GM21825 (cell line): ENCODE data around the gene SLC43A3.

Experiments
- ATAC-seq: cut with Tn5 transposase; IDR thresholded peaks from one replicate; pipeline ENCODE4 v1.9.1; 2021; ENCODE audit warnings: mild to moderate bottlenecking, moderate library complexity; ENCODE audit not compliant: unreplicated experiment

The SLC43A3 gene

DNA sequence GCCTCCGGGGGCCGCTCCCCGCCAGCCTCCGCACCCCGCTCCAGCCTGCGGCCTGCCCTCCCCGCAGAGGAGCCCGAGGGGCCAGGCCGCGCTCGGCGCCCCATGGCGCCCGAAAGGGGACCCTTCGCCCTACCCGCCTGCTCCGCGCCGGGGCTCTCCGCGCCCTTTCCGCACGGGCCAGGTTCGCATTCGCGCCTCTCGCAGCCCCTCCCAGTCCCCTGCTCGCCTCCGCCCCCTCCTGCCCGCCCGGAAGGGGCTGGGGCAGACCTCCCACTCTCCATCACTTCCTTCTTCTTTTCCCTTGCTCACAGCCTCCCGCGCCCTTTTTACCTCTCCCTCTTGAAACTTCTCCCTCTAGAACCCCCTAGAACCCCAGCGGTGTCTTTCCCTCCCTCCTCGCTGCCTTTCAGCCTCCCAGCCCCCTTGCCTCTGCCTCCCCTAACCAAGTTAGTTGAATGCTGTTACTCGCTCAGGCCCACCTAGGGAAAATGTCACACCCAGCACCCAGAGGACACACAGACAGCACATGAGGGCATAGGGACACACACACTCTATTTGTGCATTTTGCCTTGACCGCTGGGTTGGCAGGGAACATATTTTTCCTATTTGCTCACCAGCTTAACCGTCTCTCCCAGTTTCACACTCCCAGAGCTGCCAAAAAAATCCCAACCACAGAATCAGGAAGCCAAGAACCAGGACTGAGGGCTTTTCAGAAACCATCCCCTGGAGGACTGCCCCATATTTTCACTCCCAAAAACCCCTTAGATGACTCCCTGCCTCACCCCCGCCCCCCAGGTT lies at the start of gene SLC43A3:
SLC43A3 (minus strand) TSS at position 193 of the 798 bp plus-strand sequence. CDS start 949 bp downstream, outside the sequence.
- ATAC-seq: peak; percentile 57

DNA sequence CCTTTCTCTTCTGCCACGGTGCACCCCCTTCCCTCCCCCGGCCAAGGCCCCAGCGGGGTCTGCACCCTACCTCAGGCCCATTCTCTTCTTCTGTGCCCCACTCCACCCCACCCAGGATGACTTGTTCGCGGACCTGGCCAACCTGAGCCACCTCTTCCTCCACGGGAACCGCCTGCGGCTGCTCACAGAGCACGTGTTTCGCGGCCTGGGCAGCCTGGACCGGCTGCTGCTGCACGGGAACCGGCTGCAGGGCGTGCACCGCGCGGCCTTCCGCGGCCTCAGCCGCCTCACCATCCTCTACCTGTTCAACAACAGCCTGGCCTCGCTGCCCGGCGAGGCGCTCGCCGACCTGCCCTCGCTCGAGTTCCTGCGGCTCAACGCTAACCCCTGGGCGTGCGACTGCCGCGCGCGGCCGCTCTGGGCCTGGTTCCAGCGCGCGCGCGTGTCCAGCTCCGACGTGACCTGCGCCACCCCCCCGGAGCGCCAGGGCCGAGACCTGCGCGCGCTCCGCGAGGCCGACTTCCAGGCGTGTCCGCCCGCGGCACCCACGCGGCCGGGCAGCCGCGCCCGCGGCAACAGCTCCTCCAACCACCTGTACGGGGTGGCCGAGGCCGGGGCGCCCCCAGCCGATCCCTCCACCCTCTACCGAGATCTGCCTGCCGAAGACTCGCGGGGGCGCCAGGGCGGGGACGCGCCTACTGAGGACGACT lies 49.3 kb upstream of the SLC43A3 start:
- no peak for ATAC-seq

DNA sequence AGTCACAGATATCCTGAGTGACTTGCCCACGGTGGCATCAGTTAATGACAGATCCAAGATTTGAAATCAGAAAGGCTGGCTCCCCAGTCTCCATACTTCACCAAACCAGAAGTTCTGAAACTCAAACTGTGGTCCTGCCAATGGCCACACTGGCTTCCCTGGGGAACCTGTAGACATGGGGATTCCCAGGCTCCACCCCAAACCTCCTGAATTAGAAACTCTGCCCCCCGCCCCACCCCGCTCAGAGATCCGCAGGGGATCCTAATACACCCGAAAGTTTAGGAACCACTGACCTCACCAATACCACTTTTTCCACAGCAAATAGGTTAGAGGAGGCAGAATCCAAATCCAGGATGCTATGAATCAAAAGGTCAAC lies 48.7 kb upstream of the SLC43A3 start:
- ATAC-seq: no peak

DNA sequence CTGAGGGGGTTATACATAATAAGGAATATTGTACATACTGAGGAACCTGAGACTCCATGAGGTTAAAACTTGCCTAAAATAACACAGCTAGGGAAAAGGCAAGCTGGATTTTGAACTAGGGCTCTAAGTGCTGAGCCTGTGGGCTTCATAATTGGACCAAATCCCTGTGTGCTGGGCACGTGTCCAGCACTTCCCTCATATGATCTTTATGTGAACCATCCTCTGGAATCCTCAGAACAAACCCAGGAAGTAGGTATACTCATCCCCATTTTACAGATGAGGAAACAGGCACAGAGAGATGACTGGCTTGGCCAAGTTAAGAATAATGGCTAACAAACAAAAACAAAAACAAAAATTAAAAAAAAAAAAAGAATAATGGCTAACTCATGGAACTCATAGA lies 48.3 kb upstream of the SLC43A3 start:
- no peak for ATAC-seq

DNA sequence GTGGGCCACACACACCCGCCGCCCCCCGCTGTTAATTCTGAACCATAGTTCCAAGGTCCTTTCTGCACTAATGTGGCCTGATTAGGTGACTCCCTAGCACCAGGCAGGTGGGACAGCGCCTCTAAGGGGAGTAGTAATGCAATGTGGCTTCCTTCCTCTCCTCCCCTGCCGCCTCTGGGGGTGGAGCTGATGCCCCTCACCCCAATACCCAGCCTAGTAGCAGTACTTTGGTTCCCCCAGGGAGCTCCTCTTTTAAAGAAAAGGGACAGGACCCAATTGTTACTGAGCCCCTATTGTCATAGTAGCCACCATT lies 47.8 kb upstream of the SLC43A3 start:
- ATAC-seq: no peak

DNA sequence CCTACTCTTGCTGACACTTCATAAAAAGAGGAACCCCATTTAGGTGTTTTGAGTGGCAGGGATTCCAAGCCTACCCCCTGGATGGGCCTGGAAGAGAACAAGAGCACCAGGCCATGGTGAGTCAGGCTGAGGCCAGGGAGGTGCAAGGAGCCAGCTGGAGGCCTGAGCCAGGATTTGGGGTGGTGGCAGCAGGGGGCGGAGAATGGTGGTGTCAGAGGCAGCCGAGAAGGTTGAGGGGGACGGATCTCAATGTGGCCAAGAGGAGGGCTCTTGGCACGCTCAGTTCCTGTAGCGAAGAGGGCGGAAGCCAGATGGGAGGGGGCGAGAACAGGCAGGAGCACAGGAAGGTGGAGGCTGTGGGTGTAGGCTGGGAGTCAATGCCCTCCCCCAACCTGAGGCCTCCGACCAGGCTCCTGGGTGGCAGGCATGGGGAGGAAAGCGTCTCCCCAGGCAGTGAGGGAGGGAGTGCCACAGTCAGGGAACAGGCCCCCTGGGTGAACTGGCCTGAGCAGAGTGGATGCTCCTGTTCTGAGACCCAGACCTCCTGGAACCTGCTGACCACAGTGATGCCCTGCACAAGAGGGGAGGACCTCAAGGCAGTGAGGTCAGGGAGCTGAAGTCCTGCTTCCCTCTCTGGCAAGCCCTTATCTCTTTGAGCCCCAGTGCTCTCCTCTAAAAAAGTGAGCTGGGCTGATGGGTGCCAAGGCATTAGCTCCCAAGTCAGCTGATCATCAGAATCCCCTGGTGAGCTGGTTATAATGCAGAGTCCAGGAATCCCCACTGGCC lies 47.3 kb upstream of the SLC43A3 start:
- ATAC-seq: no peak

DNA sequence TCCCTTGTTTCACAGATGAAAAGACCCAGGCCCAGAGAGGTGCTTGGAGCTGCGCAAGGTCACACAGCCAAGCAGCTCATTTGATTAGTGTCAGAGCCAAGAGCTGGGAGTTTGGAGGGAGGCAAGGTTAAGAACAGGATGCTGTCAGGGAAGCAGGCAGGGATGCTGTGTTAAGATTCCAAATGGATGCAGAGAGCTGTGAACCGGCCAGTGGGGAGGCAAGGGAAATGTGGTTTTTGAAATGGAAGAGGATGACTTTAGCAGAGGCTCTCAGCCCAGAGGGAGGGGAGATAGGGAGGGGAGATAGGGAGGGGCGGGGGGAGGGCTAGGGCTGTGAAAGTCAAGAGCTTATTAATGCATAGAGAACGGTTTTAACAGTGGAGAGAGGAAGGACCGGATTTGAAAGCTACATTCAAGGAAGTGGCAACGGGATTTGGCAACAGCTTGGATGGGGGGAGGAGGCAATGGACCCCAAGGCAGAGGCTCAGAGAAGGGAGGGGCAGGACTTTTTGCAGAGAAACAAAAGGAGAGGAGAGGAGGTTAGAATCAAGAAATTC lies 46.4 kb upstream of the SLC43A3 start:
- no peak for ATAC-seq

DNA sequence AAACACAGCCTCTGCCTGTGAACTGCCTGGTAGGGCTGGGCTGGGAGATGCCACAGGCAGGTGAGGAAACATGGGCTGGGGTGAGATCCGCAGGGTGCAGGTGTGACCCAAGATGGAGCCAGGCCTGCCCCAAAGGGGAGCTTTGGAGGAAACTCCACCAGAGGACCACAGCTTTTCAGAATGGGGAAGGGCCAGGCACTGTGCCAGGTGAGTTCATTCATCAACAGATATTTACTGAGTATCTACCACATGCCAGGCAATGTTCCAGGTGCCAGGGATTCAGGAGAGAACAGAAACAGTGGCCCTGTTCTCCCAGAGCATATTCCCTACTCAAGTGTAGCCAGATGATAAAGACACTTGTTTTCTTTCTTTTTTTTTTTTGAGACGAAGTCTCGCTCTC lies 44.6 kb upstream of the SLC43A3 start:
- ATAC-seq: no peak

DNA sequence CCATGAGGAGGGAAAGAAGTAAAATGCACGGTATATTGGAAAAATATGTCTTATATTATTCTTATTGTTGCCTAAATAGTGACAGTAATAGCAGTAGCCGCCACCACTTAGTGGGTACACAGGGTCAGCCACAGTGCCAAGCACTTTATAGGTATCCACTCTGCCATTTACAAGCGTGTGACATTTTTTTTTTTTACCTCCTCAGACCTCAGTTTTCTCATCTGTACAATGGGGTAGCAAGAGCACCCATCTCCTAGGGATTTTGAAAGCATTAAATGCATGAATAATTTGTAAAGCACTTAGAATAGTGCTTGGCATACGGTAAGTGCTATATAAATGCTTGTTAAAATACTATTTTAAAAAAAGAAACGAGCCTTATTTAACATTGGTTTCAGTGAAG lies 42.3 kb upstream of the SLC43A3 start:
- no peak for ATAC-seq

DNA sequence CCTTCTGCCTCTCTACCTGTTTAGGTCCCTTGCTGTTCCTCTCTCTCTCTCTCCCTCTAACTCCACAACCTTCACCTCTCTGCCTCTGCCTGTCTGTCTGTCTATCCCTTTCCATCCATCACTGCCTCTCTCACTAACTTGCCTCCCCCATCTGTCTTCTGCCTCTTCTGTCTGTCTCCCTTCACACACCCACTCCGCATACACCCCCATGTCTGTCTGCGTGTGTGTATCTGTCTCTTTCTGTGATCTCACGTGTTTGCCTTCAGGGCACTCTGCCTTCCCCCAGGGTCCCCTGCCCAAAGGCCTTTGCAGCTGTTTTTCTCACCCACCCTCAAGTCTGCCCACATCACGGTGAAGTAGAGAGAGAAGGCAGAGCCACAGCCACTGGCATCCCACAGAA lies 41.4 kb upstream of the SLC43A3 start:
- no peak for ATAC-seq

DNA sequence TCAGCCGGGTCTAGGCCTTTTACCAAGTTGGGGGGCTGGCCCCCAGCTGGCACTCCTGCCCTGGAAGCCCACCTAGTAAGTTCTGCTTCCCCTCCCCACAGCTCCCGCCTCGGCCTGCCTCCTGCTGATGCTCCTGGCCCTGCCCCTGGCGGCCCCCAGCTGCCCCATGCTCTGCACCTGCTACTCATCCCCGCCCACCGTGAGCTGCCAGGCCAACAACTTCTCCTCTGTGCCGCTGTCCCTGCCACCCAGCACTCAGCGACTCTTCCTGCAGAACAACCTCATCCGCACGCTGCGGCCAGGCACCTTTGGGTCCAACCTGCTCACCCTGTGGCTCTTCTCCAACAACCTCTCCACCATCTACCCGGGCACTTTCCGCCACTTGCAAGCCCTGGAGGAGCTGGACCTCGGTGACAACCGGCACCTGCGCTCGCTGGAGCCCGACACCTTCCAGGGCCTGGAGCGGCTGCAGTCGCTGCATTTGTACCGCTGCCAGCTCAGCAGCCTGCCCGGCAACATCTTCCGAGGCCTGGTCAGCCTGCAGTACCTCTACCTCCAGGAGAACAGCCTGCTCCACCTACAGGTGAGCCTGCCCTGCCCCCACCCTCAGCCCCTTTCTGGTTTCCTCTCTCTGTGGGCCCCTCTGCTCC lies 40.7 kb upstream of the SLC43A3 start:
- ATAC-seq: no peak

DNA sequence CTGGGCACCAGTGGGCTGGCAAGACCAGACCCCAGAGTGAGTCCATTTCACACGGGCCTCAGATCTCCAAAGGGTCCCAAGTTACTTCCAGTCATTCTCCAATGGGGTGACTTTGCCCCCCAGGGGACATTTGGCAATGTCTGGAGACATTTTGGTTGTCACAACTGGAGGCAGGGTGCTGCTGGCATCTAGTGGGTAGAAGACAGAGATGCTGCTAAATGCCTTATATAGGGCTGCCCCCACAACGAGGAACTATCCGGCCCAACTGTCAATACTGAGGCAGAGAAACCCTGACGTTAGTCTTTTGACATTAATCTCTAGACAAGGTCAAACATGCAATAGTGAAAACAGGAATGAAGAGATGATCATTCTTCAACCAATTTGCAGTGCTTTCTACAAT lies 39.8 kb upstream of the SLC43A3 start:
- ATAC-seq: no peak

DNA sequence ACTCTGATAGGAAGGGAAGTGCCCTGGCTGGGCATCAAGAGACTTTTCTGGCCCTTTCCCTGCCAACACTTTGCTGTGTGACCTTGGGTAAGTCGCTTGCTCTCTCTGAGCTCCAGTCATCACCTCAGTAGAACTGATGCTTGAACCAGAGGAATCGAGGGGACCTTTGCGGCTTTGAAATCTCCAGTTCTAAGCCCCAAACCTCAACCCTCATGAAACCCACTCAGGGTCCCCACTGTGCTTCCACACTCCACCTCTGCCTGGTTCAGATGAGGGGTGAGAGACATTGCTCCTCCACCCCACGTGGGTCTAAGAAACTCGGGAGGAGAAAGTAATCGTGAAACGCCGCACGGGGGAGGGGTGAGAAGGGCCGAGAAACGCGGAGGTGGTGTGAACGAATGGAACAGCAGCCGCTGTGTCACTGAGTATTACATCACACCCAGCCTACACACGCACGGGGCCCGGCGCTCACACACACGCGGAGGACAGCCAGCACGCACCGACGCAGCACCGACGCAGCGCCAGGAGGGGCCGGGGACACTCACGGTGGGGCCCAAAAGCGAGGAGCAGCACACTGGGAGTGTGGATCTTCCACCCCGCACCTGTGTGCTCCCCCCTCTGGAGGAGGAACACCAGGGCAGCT lies 37.7 kb upstream of the SLC43A3 start:
- ATAC-seq: no peak

DNA sequence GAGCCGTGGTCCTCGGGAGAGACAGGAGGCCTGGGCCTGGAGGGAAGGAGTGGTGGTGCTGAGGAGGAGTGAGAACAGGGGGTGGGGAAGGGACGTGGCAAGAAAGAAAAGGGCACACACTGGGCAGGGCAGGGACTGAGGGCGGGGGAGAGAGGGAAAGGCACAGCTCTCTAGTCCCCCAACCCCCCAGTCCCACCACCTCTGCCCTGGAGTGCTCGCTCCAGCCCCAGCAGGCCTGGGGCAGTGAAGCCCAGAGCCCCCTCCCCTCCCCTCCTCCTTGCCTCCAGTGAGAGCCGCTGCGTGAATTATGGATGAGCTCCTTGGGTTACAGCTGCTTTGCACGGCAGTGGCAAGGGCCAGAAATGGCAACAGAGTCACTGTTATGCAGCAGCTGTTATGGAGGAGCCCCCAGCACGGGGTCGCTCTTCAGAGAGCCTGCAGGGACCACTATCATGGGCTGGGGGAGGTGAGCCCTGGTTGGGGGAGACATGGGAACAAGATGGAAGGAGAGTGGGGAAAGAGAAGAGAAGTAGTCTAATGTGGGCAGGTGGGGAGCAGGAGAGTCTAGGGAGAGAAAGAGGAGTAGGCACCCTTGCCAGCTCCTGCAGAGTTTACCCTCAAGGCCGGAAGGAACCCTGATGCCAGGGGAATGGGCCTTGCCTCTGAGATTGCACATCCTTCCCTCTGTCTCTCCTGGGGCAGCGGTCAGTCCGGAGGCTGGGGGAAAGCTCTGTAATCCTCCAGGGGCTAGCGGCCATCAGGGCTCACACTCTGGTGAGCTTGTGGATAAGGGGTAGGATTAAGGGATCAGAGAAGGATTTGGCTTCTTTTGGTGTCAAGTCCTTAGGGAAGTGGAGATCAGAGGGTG lies 37.0 kb upstream of the SLC43A3 start:
- no peak for ATAC-seq

DNA sequence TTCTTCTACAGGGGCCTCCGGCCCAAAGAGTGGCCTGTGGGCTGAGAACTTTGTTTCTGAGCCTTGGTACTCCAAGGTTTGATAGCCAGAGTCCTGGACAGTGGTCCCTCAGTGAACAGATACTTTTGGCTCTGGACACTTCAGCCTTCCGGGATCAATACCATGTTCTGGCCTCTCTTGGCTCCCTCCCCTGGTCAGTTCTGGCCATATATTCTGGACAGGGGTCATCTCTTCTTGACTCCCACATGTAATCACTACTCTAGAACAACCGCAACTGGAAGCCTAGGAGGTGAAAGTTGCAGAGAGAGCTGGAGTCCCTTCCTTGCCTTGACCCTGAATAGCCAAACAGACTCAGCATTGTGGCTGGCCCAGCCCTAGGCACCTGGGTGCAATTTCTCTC lies 35.7 kb upstream of the SLC43A3 start:
- ATAC-seq: no peak

DNA sequence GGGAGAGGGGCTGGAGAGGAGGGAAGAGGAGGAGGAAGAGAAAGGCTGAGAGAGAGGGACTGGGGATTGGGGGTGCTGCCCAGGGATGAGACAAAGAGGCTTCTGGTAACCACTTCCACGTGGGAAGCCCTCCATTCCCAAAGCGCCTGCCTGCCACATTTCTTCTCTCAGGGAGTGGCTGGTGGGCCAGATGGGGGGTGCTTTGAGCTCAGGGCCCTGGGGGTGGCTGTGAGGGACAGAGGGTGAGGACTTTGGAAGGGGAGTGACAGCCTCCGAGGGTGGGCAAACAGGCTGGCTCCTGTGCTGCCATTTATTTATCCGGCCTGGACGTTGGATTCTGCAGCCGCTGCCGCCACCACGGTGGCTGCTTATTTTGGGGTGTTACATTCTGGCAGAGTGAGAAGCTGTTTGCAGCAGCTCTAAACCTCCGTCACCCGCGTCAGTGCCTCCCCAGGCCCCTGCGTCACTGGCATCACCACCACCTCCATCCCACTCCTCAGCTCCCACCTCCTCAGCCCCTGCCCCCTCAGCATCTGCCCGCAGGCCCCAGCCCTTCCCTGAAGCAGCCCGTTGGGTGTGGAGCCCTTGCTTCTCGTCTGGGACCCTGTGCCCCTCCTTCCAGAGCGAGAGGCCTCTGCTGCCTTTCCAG lies 35.0 kb upstream of the SLC43A3 start:
- no peak for ATAC-seq

DNA sequence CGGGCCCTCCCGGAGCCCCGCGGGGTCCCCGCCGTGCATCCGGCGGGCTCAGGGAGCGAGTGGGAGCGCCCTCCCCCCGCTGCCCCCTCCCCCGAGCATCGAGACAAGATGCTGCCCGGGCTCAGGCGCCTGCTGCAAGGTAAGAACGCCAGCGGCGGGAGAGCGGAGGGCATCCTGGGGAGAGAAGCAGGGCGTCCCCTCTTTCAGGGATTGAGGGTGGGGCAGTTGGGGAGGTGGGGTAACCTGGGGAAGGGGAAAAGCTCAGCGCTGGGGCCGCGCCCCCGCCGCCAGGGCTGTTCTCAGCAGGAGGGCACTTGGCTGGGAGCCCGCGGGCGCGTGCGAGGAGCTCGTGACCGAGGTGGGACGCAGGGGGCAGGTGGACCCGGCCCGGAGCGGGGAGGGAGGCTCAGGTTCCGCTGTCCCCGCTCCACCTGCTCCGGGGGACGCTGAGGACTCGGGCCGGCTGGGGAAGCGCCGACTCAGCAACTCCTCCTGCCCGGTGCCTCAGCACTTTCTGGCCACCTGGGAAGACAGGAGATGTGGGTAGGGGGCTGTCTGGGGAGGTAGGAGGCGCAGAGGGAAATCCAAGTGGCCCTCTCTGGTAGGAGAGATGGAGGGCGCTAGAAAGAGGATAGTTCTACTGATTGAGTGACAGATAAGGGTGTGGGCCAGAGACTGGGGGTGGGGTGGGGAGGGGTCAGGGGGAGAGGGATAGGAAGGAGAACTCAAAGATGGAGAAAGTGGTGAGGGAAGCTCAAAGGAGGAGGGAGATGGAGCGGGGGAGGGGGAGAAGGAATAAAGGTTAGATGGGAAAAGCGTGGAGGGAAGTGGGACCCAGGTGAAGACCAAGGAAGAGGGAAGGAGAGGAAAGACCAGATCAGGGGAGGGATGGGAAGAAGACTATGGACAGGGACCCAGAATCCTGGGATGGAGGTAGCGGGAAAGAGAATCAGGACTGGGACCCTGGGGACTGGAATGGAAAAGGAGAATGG lies 34.1 kb upstream of the SLC43A3 start:
- no peak for ATAC-seq
